ENCODE results near the gene CEP164.

DNA sequence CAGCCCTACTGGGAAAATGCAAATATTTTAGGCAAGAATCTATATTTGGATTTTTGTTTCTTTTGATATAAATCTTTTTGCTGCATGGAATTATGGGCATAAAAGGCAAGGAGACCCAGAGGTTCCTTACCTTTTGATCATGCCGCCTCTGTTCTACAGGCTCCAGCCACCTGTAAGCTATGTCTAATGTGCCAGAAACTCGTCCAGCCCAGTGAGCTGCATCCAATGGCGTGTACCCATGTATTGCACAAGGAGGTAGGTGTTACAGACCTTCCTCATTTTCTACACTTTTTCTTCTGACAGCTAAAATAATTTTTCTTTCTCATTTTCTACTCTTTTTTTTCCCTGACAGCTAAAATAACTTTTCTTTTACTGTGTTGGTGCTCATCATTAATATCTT is 44.7 kb upstream of the CEP164 start:
- TF ChIP-seq MTA3 (IDR thresholded peaks at IDR 0.05; ENCODE audit: borderline replicate concordance, low read length) = no peak
- TF ChIP-seq, protein P1, sequence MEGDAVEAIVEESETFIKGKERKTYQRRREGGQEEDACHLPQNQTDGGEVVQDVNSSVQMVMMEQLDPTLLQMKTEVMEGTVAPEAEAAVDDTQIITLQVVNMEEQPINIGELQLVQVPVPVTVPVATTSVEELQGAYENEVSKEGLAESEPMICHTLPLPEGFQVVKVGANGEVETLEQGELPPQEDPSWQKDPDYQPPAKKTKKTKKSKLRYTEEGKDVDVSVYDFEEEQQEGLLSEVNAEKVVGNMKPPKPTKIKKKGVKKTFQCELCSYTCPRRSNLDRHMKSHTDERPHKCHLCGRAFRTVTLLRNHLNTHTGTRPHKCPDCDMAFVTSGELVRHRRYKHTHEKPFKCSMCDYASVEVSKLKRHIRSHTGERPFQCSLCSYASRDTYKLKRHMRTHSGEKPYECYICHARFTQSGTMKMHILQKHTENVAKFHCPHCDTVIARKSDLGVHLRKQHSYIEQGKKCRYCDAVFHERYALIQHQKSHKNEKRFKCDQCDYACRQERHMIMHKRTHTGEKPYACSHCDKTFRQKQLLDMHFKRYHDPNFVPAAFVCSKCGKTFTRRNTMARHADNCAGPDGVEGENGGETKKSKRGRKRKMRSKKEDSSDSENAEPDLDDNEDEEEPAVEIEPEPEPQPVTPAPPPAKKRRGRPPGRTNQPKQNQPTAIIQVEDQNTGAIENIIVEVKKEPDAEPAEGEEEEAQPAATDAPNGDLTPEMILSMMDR (IDR thresholded peaks at IDR 0.05 in 2 of 3, conservative IDR thresholded peaks at IDR 0.05 in 1 of 3; ENCODE audit: control insufficient read depth in 2 of 3, extremely low read depth in 1 of 3, insufficient read depth in 1 of 3, low read depth in 3 of 3, low read length in 3 of 3) = no peak
- TF ChIP-seq SIN3A (IDR thresholded peaks at IDR 0.05; ENCODE audit: low read depth, low read length) = no peak

Data from GM12878 (cell line).